GM23248 (cell line): Measurements from ENCODE around the gene CUX1. TPM values are rescaled to one million over a fixed set of nuclear protein-coding genes. Genes with fewer than 3 reads are reported as not detected.

Source experiments
- DNase-seq: peaks from one replicate; pipeline ENCODE4 v3.0.0-alpha.2; 2015
- H2AFZ ChIP-seq: fragments of 200-600 bp; sonication (generic); 2 replicates; pipeline ENCODE4 v1.6.1; 2016; ENCODE audit warnings: antibody characterized with exemption
- H3F3A ChIP-seq: fragments of 200-600 bp; sonication (generic); 2 replicates; pipeline ENCODE4 v1.6.1; 2016; ENCODE audit warnings: mild to moderate bottlenecking, antibody characterized with exemption, mixed run types; ENCODE audit not compliant: insufficient read depth
- H3K27ac ChIP-seq: fragments of 200-600 bp; sonication (generic); 2 replicates; pipeline ENCODE4 v1.5.1; 2016; ENCODE audit warnings: mild to moderate bottlenecking
- H3K27me3 ChIP-seq: fragments of 200-600 bp; sonication (generic); replicated peaks from 2 replicates; pipeline ENCODE4 v1.6.1; 2016; ENCODE audit warnings: mild to moderate bottlenecking; ENCODE audit not compliant: insufficient read depth
- H3K36me3 ChIP-seq: fragments of 200-600 bp; sonication (generic); 2 replicates; pipeline ENCODE4 v1.6.1; 2016; ENCODE audit warnings: low read depth, mild to moderate bottlenecking
- H3K4me1 ChIP-seq: fragments of 200-600 bp; sonication (generic); 2 replicates; pipeline ENCODE4 v1.6.1; 2016; ENCODE audit warnings: mild to moderate bottlenecking; ENCODE audit not compliant: insufficient read depth
- H3K4me2 ChIP-seq: fragments of 200-600 bp; sonication (generic); one replicate; pipeline ENCODE4 v1.6.1; 2016; ENCODE audit warnings: mild to moderate bottlenecking; ENCODE audit not compliant: unreplicated experiment
- H3K4me3 ChIP-seq: fragments of 200-600 bp; sonication (generic); 2 replicates; pipeline ENCODE4 v1.5.1; 2016; ENCODE audit warnings: mild to moderate bottlenecking
- H3K79me2 ChIP-seq: fragments of 200-600 bp; sonication (generic); 2 replicates; pipeline ENCODE4 v1.6.1; 2016; ENCODE audit warnings: mild to moderate bottlenecking; ENCODE audit not compliant: insufficient read depth
- H3K9ac ChIP-seq: fragments of 200-600 bp; sonication (generic); 2 replicates; pipeline ENCODE4 v1.6.1; 2016; ENCODE audit warnings: mild to moderate bottlenecking
- H3K9me2 ChIP-seq: fragments of 200-600 bp; sonication (generic); 2 replicates; pipeline ENCODE4 v1.6.1; 2016; ENCODE audit warnings: mixed run types, mild to moderate bottlenecking, moderate library complexity; ENCODE audit not compliant: insufficient read depth
- H3K9me3 ChIP-seq: fragments of 200-600 bp; sonication (generic); one replicate; pipeline ENCODE4 v1.6.1; 2017; ENCODE audit warnings: low read depth
- H4K20me1 ChIP-seq: fragments of 200-600 bp; sonication (generic); 2 replicates; pipeline ENCODE4 v1.6.0; 2016; ENCODE audit not compliant: insufficient read depth
- EZH2 ChIP-seq: fragments of 200-600 bp; sonication (generic); IDR thresholded peaks from 2 replicates; pipeline ENCODE4 v1.6.1; 2018; ENCODE audit warnings: antibody characterized with exemption, mild to moderate bottlenecking; ENCODE audit not compliant: insufficient read depth, poor library complexity, severe bottlenecking
- EZH2phosphoT487 ChIP-seq: fragments of 200-600 bp; sonication (generic); IDR thresholded peaks from 2 replicates; pipeline ENCODE4 v1.6.1; 2018; ENCODE audit warnings: antibody characterized with exemption, moderate library complexity, mild to moderate bottlenecking, low read depth; ENCODE audit not compliant: insufficient read depth
- WGBS, 2 experiments: methylation state at CpG; one replicate each; pipeline ENCODE4 v1.1.6; 2015 to 2017; ENCODE audit warnings: low lambda C conversion rate in 2 of 2, low coverage in 1 of 2; ENCODE audit errors: missing lambda C conversion rate in 2 of 2; 5-methylcytosine and 5-hydroxymethylcytosine counted together
- in situ Hi-C: fragments of 300-500 bp; cut with MboI; formaldehyde crosslinking; loops from 2 replicates; pipeline ENCODE4 v1.15.0; 2020
- polyA plus RNA-seq: library from polyadenylated mRNA; unstranded; fragments of >200 nt; fragmentation: Nextera tagmentation; extraction: Ambion mirVana; gene quantifications from 2 replicates; pipeline ENCODE4 v1.2.1, GENCODE V29; 2016
- total RNA-seq: library from RNA; depleted of rRNA; stranded (reverse); fragments of >200 nt; shearing (Covaris generic); gene quantifications from 2 replicates; pipeline ENCODE4 v1.2.3, GENCODE V29; 2014

The CUX1 gene
- total and polyA plus RNA-seq, 2 experiments from 2014 or later: 30.2 to 34.9 TPM

- H3K36me3 ChIP-seq: no peaks in the 10 kb centered on the region
- H3F3A ChIP-seq: peaks cover 4% of the 10 kb centered on the region; the same call in 1 of the 2 replicates
- H3K79me2 ChIP-seq: peaks cover 79% of the 10 kb centered on the region
- no peaks in the 10 kb centered on the region for H4K20me1 ChIP-seq
- peaks cover 11% of the 10 kb centered on the region for H3K4me1 ChIP-seq
- no peaks in the 10 kb centered on the region for H3K9me2 ChIP-seq
- no peak overlapping the region for H2AFZ ChIP-seq
- in situ Hi-C loops: no loop called here
- H3K27me3 ChIP-seq: no peaks in the 10 kb centered on the region
- no peak for DNase-seq
- 96% methylated on average over 17 of the region's 17 CpGs for WGBS, 2 experiments
- H3K9ac ChIP-seq: no peak overlapping the region
- H3K9me3 ChIP-seq: no peaks in the 10 kb centered on the region
- no peak overlapping the region for H3K27ac ChIP-seq
- TF ChIP-seq EZH2phosphoT487 (no peak), EZH2 (no peak)
- no peak overlapping the region for H3K4me2 ChIP-seq
- no peak overlapping the region for H3K4me3 ChIP-seq
Observed at GRCh38 chr7:101905203-101905865, 87.9 kb downstream of the CUX1 start.

- no peaks in the 10 kb centered on the region for H3K27me3 ChIP-seq
- peaks cover 67% of the 10 kb centered on the region for H3K79me2 ChIP-seq
- H3K36me3 ChIP-seq: no peaks in the 10 kb centered on the region
- 92 to 93% methylated on average over 16 to 18 of the region's 18 CpGs for WGBS, 2 experiments
- no peaks in the 10 kb centered on the region for H3K9me2 ChIP-seq
- H3F3A ChIP-seq: no peaks in the 10 kb centered on the region
- in situ Hi-C loops: no loop called here
- peaks cover 4% of the 10 kb centered on the region for H3K4me1 ChIP-seq
- H2AFZ ChIP-seq: no peak overlapping the region
- no peak for DNase-seq
- no peak overlapping the region for H3K9ac ChIP-seq
- H3K9me3 ChIP-seq: no peaks in the 10 kb centered on the region
- H3K4me2 ChIP-seq: no peak overlapping the region
- no peak for TF ChIP-seq EZH2
- no peak for TF ChIP-seq EZH2phosphoT487
- no peak overlapping the region for H3K4me3 ChIP-seq
- H4K20me1 ChIP-seq: no peaks in the 10 kb centered on the region
- no peak overlapping the region for H3K27ac ChIP-seq
Observed at GRCh38 chr7:101906291-101907240, 89.1 kb downstream of the CUX1 start.

- no peaks in the 10 kb centered on the region for H3F3A ChIP-seq
- H3K27ac ChIP-seq: no peak overlapping the region
- H3K9ac ChIP-seq: no peak overlapping the region
- no peak for DNase-seq
- H3K4me3 ChIP-seq: no peak overlapping the region
- H3K9me2 ChIP-seq: no peaks in the 10 kb centered on the region
- H3K27me3 ChIP-seq: no peaks in the 10 kb centered on the region
- WGBS, 2 experiments: 97 to 99% methylated on average over 17 of the region's 17 CpGs
- in situ Hi-C loops: no loop called here
- no peaks in the 10 kb centered on the region for H3K9me3 ChIP-seq
- no peak for TF ChIP-seq EZH2
- no peak for TF ChIP-seq EZH2phosphoT487
- no peak overlapping the region for H2AFZ ChIP-seq
- no peak overlapping the region for H3K4me2 ChIP-seq
- no peaks in the 10 kb centered on the region for H3K36me3 ChIP-seq
- H3K79me2 ChIP-seq: peaks cover 49% of the 10 kb centered on the region
- H4K20me1 ChIP-seq: no peaks in the 10 kb centered on the region
- no peaks in the 10 kb centered on the region for H3K4me1 ChIP-seq
Observed at GRCh38 chr7:101910991-101911799, 93.8 kb downstream of the CUX1 start.
